GM19239 (cell line): Measurements from ENCODE around the gene KCNIP4.

Experiments
- DNase-seq: peaks from one replicate; pipeline ENCODE4 v3.0.0; 2011; ENCODE audit warnings: low spot score; ENCODE audit not compliant: insufficient read length
- FAIRE-seq: peaks from 2 replicates; lab custom pipeline; 2011; peaks lifted over from hg19 to GRCh38; lab: Jason Lieb, UNC

The KCNIP4 gene

GRCh38 chr4:21775703-21776102 lies 172.9 kb downstream of the KCNIP4 start:
- DNase-seq: no peak
- FAIRE-seq: no peak

GRCh38 chr4:21769404-21770147 lies 179.0 kb downstream of the KCNIP4 start:
- FAIRE-seq: no peak
- DNase-seq: no peak

GRCh38 chr4:21768349-21769310 lies 179.9 kb downstream of the KCNIP4 start:
- FAIRE-seq (peak; percentile 31), DNase-seq (no peak)

GRCh38 chr4:21765810-21766407 lies 182.7 kb downstream of the KCNIP4 start:
- FAIRE-seq: peak; percentile 79
- DNase-seq: no peak

- FAIRE-seq (no peak), DNase-seq (no peak)
Measured at GRCh38 chr4:21763855-21764254, 184.7 kb downstream of the KCNIP4 start.

- no peak for DNase-seq
- FAIRE-seq: no peak
Measured at GRCh38 chr4:21757248-21757647, 191.3 kb downstream of the KCNIP4 start.

GRCh38 chr4:21753084-21753760 lies 195.3 kb downstream of the KCNIP4 start:
- DNase-seq (no peak), FAIRE-seq (no peak)

- FAIRE-seq (no peak), DNase-seq (no peak)
Measured at GRCh38 chr4:21752616-21753015, 196.0 kb downstream of the KCNIP4 start.

- DNase-seq: no peak
- FAIRE-seq: no peak
Measured at GRCh38 chr4:21749924-21750323, 198.6 kb downstream of the KCNIP4 start.

- FAIRE-seq (no peak), DNase-seq (no peak)
Measured at GRCh38 chr4:21749412-21749811, 199.2 kb downstream of the KCNIP4 start.

- FAIRE-seq (no peak), DNase-seq (no peak)
Measured at GRCh38 chr4:21744046-21744445, 204.5 kb downstream of the KCNIP4 start.

- FAIRE-seq (no peak), DNase-seq (no peak)
Measured at GRCh38 chr4:21742326-21742725, 206.2 kb downstream of the KCNIP4 start.

GRCh38 chr4:21738821-21739220 lies 209.8 kb downstream of the KCNIP4 start:
- DNase-seq: no peak
- no peak for FAIRE-seq

- FAIRE-seq: no peak
- no peak for DNase-seq
Measured at GRCh38 chr4:21735866-21736265, 212.7 kb downstream of the KCNIP4 start.

GRCh38 chr4:21733894-21734630 lies 214.5 kb downstream of the KCNIP4 start:
- FAIRE-seq: no peak

GRCh38 chr4:21728304-21728703 lies 220.3 kb downstream of the KCNIP4 start:
- FAIRE-seq (no peak), DNase-seq (no peak)

More at GRCh38 chr4:21733894-21734630, 214.5 kb downstream of the KCNIP4 start:
- DNase-seq: no peak

- FAIRE-seq (no peak), DNase-seq (no peak)
Measured at GRCh38 chr4:21726255-21726815, 222.2 kb downstream of the KCNIP4 start.

- FAIRE-seq: no peak
Measured at GRCh38 chr4:21722157-21722839, 226.3 kb downstream of the KCNIP4 start.

GRCh38 chr4:21716531-21716930 lies 232.0 kb downstream of the KCNIP4 start:
- no peak for DNase-seq
- no peak for FAIRE-seq

More at GRCh38 chr4:21722157-21722839, 226.3 kb downstream of the KCNIP4 start:
- DNase-seq: no peak
